Choroid plexus epithelial cell (primary cell): ENCODE data around the gene CEMIP2.

Experiments
- DNase-seq: peaks from one replicate; pipeline ENCODE4 v3.0.0-alpha.2; 2010; ENCODE audit warnings: low read depth
- H3K4me3 ChIP-seq: 2 replicates; pipeline ENCODE4 v1.5.1; 2011; ENCODE audit warnings: low read depth, mild to moderate bottlenecking, control low read depth, low read length, moderate library complexity
- CTCF ChIP-seq: conservative IDR thresholded peaks from 2 replicates; pipeline ENCODE4 v1.5.1; 2011; ENCODE audit warnings: low read depth, mild to moderate bottlenecking, control low read depth, inconsistent platforms, low read length, moderate library complexity

The CEMIP2 gene

GRCh38 chr9:71719562-71719961 is 48.8 kb downstream of the CEMIP2 start:
- DNase-seq = peak; percentile 90
- no peak for TF ChIP-seq CTCF
- H3K4me3 ChIP-seq = no peak overlapping the region

- no peak overlapping the region for H3K4me3 ChIP-seq
- no peak for DNase-seq
- no peak for TF ChIP-seq CTCF
These were observed 49.2 kb downstream of the CEMIP2 start for GRCh38 chr9:71719088-71719487.

GRCh38 chr9:71716138-71716909 is 52.0 kb downstream of the CEMIP2 start:
- H3K4me3 ChIP-seq = no peak overlapping the region
- DNase-seq = peak; percentile 42
- peak; percentile 55 for TF ChIP-seq CTCF

- no peak overlapping the region for H3K4me3 ChIP-seq
These were observed 57.5 kb downstream of the CEMIP2 start for GRCh38 chr9:71710856-71711255.

GRCh38 chr9:71710201-71710600 is 58.1 kb downstream of the CEMIP2 start:
- DNase-seq = no peak
- TF ChIP-seq CTCF = no peak
- H3K4me3 ChIP-seq = no peak overlapping the region

More at GRCh38 chr9:71710856-71711255, 57.5 kb downstream of the CEMIP2 start:
- DNase-seq = no peak
- TF ChIP-seq CTCF = no peak

GRCh38 chr9:71709384-71709783 is 58.9 kb downstream of the CEMIP2 start:
- TF ChIP-seq CTCF = no peak
- DNase-seq = no peak
- no peak overlapping the region for H3K4me3 ChIP-seq

- DNase-seq = no peak
- no peak for TF ChIP-seq CTCF
- H3K4me3 ChIP-seq = no peak overlapping the region
These were observed 62.1 kb downstream of the CEMIP2 start for GRCh38 chr9:71706176-71706575.
